Activated CD4-positive, alpha-beta T cell treated with anti-CD3 and anti-CD28 coated beads, Interleukin-2, amount 10 ng/mL, durations not matched to agents 24 days and 14 days (primary cell): Measurements from ENCODE around the gene GTF2IRD2. TPM values are rescaled to one million over a fixed set of nuclear protein-coding genes. Genes with fewer than 3 reads are reported as not detected.
"Not testable (repeated sequence)": the region's sequence is repeated elsewhere in the genome, so short reads cannot be mapped to it uniquely, and the experiment has no call there.

Experiments used
- DNase-seq: peaks from one replicate; pipeline ENCODE4 v3.0.0; 2022
- H3K27ac Mint-ChIP-seq: one replicate; pipeline ENCODE4 v1.8.0; 2022; ENCODE audit warnings: mild to moderate bottlenecking, mixed read lengths
- H3K27me3 Mint-ChIP-seq: one replicate; pipeline ENCODE4 v1.8.0; 2022; ENCODE audit warnings: mixed read lengths
- H3K36me3 Mint-ChIP-seq: one replicate; pipeline ENCODE4 v1.8.0; 2022; ENCODE audit warnings: low read depth, mild to moderate bottlenecking, mixed read lengths
- H3K4me1 Mint-ChIP-seq: one replicate; pipeline ENCODE4 v1.8.0; 2021; ENCODE audit warnings: mixed read lengths
- H3K4me3 Mint-ChIP-seq: one replicate; pipeline ENCODE4 v1.8.0; 2022; ENCODE audit warnings: mild to moderate bottlenecking, moderate library complexity, mixed read lengths
- H3K9me3 Mint-ChIP-seq: one replicate; pipeline ENCODE4 v1.8.0; 2021; ENCODE audit warnings: mixed read lengths
- intact Hi-C: fragments of 100-400 bp; cut with micrococcal nuclease; formaldehyde crosslinking; loops from one replicate; pipeline ENCODE4 v1.15.1; 2023
- total RNA-seq: library from RNA; stranded (reverse); gene quantifications from 2 replicates; pipeline ENCODE4 v1.2.3, GENCODE V29; 2022

The GTF2IRD2 gene
- total RNA-seq, 1 donor from 2014 or later, result 4.0 TPM

GRCh38 chr7:74766991-74767390, 84.4 kb downstream of the GTF2IRD2 start:
- H3K9me3 Mint-ChIP-seq, intact Hi-C loops, H3K27me3 Mint-ChIP-seq, H3K4me3 Mint-ChIP-seq, H3K4me1 Mint-ChIP-seq, DNase-seq, H3K36me3 Mint-ChIP-seq, H3K27ac Mint-ChIP-seq: not testable (repeated sequence)

- H3K36me3 Mint-ChIP-seq, H3K9me3 Mint-ChIP-seq, H3K27me3 Mint-ChIP-seq, DNase-seq, H3K4me3 Mint-ChIP-seq, H3K4me1 Mint-ChIP-seq, H3K27ac Mint-ChIP-seq, intact Hi-C loops: not testable (repeated sequence)
Measured at GRCh38 chr7:74766509-74766908, 84.9 kb downstream of the GTF2IRD2 start.

GRCh38 chr7:74765205-74765918, 86.0 kb downstream of the GTF2IRD2 start:
- intact Hi-C loops, H3K27ac Mint-ChIP-seq, DNase-seq, H3K4me3 Mint-ChIP-seq, H3K4me1 Mint-ChIP-seq, H3K9me3 Mint-ChIP-seq, H3K36me3 Mint-ChIP-seq, H3K27me3 Mint-ChIP-seq: not testable (repeated sequence)

- intact Hi-C loops, H3K36me3 Mint-ChIP-seq, H3K27me3 Mint-ChIP-seq, H3K4me3 Mint-ChIP-seq, DNase-seq, H3K9me3 Mint-ChIP-seq, H3K27ac Mint-ChIP-seq, H3K4me1 Mint-ChIP-seq: not testable (repeated sequence)
Measured at GRCh38 chr7:74758982-74759381, 92.4 kb downstream of the GTF2IRD2 start.

GRCh38 chr7:74758268-74758667, 93.1 kb downstream of the GTF2IRD2 start:
- DNase-seq, H3K4me1 Mint-ChIP-seq, H3K36me3 Mint-ChIP-seq, H3K27ac Mint-ChIP-seq, intact Hi-C loops, H3K27me3 Mint-ChIP-seq, H3K9me3 Mint-ChIP-seq, H3K4me3 Mint-ChIP-seq: not testable (repeated sequence)

- H3K4me1 Mint-ChIP-seq, H3K4me3 Mint-ChIP-seq, H3K27ac Mint-ChIP-seq, H3K27me3 Mint-ChIP-seq, intact Hi-C loops, DNase-seq, H3K9me3 Mint-ChIP-seq, H3K36me3 Mint-ChIP-seq: not testable (repeated sequence)
Measured at GRCh38 chr7:74756673-74757072, 94.7 kb downstream of the GTF2IRD2 start.

GRCh38 chr7:74753921-74754482, 97.4 kb downstream of the GTF2IRD2 start:
- not testable (repeated sequence) for H3K36me3 Mint-ChIP-seq

More at GRCh38 chr7:74753921-74754482, 97.4 kb downstream of the GTF2IRD2 start:
- DNase-seq, H3K4me1 Mint-ChIP-seq, H3K4me3 Mint-ChIP-seq, intact Hi-C loops, H3K9me3 Mint-ChIP-seq, H3K27ac Mint-ChIP-seq, H3K27me3 Mint-ChIP-seq: not testable (repeated sequence)

Other genes starting within 250 kb of the GTF2IRD2 start
- 185 and 189 TPM in 2 replicates for gene GTF2I, start 193.9 kb downstream of the GTF2IRD2 start, total RNA-seq
- 0.54 TPM in 1 of 2 replicates, not detected in the other for gene NCF1, start 77.6 kb downstream of the GTF2IRD2 start, total RNA-seq
- gene CASTOR2, start 113.1 kb upstream of the GTF2IRD2 start, total RNA-seq, result 4.8 and 5.3 TPM in 2 replicates
- gene RCC1L, start 222.2 kb upstream of the GTF2IRD2 start, total RNA-seq, result 68.0 and 69.9 TPM in 2 replicates
- gene GTF2IRD2B, start 241.0 kb upstream of the GTF2IRD2 start, total RNA-seq, result 9.1 and 11.0 TPM in 2 replicates